ENCODE data around the gene MBD2.

MBD2 gene

DNA sequence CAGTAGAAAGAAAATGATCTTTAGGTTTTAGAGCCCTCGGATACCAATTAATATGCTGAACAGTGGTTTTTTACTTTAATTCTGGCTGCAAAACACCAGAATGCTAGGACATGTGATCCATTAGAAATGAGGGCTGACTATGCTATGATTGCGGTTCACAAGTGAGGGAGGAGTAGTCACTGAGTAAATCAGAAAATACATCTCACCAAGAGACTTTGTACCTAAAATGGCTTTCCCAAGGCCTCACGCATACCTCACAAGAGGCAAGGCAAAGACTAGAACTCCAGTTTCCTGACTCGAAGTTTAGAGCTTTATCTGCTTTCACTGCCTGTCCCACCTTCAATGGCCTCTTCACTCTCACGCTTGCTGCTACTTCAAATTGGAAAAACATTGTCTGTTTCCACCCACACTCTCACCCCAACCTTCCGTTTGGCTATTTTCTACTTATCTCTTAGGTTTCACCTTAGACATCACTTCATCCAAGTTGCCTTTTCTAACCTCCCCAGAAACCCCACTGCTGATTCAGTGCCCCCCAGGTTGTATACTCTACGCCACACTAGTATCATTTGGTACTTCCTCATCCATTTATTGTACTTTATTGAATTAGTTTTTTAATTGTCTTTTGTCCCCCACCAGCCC is 5.1 kb upstream of the MBD2 start:
- peak overlapping the region; percentile 74 for H2AK5ac ChIP-seq (ENCODE audit: low read length)
- H2BK120ac ChIP-seq (ENCODE audit: insufficient read depth, low read length, poor library complexity): no peak overlapping the region
- H4K12ac ChIP-seq (ENCODE audit: low read depth, low read length): no peak overlapping the region
- H3K4me1 ChIP-seq (ENCODE audit: control insufficient read depth in 1 of 2, insufficient read depth in 2 of 2, low read length in 2 of 2): peaks cover 2% of the 10 kb centered on the region in 2 experiments
- H4K8ac ChIP-seq (ENCODE audit: low read depth, low read length): peak overlapping the region; percentile 54
- H2BK5ac ChIP-seq (ENCODE audit: low read depth, low read length, poor library complexity): no peak overlapping the region
- H3K79me1 ChIP-seq (ENCODE audit: low read length): peaks cover 7% of the 10 kb centered on the region
- no peaks in the 10 kb centered on the region for H3K9me3 ChIP-seq (ENCODE audit: insufficient read depth, low read depth, low read length)
- peak overlapping the region; percentile 37 for H3K14ac ChIP-seq (ENCODE audit: low read length)
- no peak overlapping the region for H3K4ac ChIP-seq (ENCODE audit: low read depth, low read length)
- peak overlapping the region; percentile 94 for H2BK12ac ChIP-seq (ENCODE audit: low read length)
- no peak for DNase-seq
- no peaks in the 10 kb centered on the region for H3K79me2 ChIP-seq (ENCODE audit: control insufficient read depth, insufficient read depth, low read length, poor library complexity)
- H3K9ac ChIP-seq (ENCODE audit: low read length): no peak overlapping the region
- no peaks in the 10 kb centered on the region for H3K27me3 ChIP-seq (ENCODE audit: insufficient read depth, low read length)
- H3K36me3 ChIP-seq (ENCODE audit: control insufficient read depth in 1 of 2, insufficient read depth in 2 of 2, low read length in 2 of 2): no peaks in the 10 kb centered on the region
- no CpG with 5 or more reads among the region's 7 CpGs for WGBS (ENCODE audit: extremely low coverage, insufficient coverage, insufficient read length)
- no peak overlapping the region for H3K4me3 ChIP-seq (ENCODE audit: low read depth, low read length)
- H3K23ac ChIP-seq (ENCODE audit: low read length): no peak overlapping the region
- no peak overlapping the region for H3K4me2 ChIP-seq (ENCODE audit: low read length)
- H3K27ac ChIP-seq (ENCODE audit: low read depth, low read length): no peak overlapping the region
- peak overlapping the region; percentile 62 for H4K91ac ChIP-seq (ENCODE audit: low read depth, low read length)
- H2AFZ ChIP-seq (ENCODE audit: insufficient read depth, low read length, poor library complexity): peak overlapping the region; percentile 54
- no peak overlapping the region for H3K18ac ChIP-seq (ENCODE audit: low read length)

DNA sequence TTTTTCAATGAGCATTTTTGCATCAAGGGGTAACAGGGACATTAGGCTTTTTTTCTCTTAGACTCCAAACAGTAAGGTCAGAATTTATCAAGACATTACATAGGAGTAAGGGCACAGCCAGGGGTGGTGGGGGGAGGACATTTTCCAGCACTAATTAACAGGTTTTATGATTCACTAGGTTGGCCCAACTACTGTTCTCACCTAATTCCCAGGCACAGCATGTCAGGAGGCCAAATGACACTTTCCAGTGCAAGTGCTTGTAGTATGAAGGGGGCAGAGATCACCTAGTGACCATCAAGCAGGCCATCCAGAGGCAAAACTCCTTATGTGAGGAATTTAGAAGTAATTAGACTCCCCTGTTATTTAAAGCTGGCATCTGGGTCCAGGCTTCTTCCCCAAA is 3.9 kb upstream of the MBD2 start:
- Histone ChIP-seq H3K27ac (ENCODE audit: low read depth, low read length) (no peak overlapping the region), H4K12ac (ENCODE audit: low read depth, low read length) (no peak overlapping the region), H3K27me3 (ENCODE audit: insufficient read depth, low read length) (no peaks in the 10 kb centered on the region), H3K14ac (ENCODE audit: low read length) (no peak overlapping the region), H3K4ac (ENCODE audit: low read depth, low read length) (no peak overlapping the region), H2AK5ac (ENCODE audit: low read length) (no peak overlapping the region), H3K79me2 (ENCODE audit: control insufficient read depth, insufficient read depth, low read length, poor library complexity) (peaks cover 5% of the 10 kb centered on the region), H2BK12ac (ENCODE audit: low read length) (no peak overlapping the region), H3K4me3 (ENCODE audit: low read depth, low read length) (no peak overlapping the region), H4K91ac (ENCODE audit: low read depth, low read length) (no peak overlapping the region), H2AFZ (ENCODE audit: insufficient read depth, low read length, poor library complexity) (no peak overlapping the region), H3K4me1 (ENCODE audit: control insufficient read depth in 1 of 2, insufficient read depth in 2 of 2, low read length in 2 of 2) (peaks cover 2% of the 10 kb centered on the region in 2 experiments), H3K18ac (ENCODE audit: low read length) (no peak overlapping the region), H3K9ac (ENCODE audit: low read length) (no peak overlapping the region), H3K9me3 (ENCODE audit: insufficient read depth, low read depth, low read length) (no peaks in the 10 kb centered on the region), H2BK5ac (ENCODE audit: low read depth, low read length, poor library complexity) (no peak overlapping the region), H3K4me2 (ENCODE audit: low read length) (no peak overlapping the region), H3K79me1 (ENCODE audit: low read length) (peaks cover 8% of the 10 kb centered on the region), H4K8ac (ENCODE audit: low read depth, low read length) (no peak overlapping the region), H3K36me3 (ENCODE audit: control insufficient read depth in 1 of 2, insufficient read depth in 2 of 2, low read length in 2 of 2) (no peaks in the 10 kb centered on the region), H3K23ac (ENCODE audit: low read length) (no peak overlapping the region), H2BK120ac (ENCODE audit: insufficient read depth, low read length, poor library complexity) (no peak overlapping the region)
- DNase-seq: no peak

DNA sequence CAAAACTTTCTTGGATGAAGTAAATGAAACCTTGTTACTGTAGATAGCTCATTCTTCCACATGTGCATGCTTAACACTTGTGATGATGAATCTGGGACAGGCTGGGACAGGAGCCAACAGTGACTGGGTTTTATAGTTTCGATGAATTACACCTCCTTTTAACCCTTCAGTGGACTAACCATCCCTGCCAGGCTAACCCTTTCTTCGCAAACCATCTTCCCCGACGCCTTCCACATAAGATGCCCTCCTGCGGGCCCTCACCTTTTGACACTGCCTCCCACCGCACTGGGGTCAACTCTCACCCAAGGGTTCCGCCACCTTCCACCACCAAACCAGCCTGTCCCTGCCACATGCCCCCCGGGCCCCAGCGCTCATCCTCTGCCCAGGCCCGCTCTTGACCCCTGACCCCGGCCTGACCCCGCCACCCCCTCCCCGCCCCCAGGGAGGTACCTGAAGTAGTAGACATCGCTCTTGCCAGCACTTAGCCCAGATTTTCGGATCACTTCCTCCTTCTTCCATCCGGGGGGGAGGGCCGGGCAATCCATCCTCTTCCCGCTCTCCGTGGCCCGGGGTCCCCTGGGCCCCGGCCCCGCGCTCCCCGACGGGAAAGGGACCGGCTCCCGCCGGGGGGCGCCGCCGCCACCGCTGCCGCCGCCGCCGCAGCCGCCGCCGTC is 764 bp downstream of the MBD2 start:
- Histone ChIP-seq H4K8ac (ENCODE audit: low read depth, low read length) (no peak overlapping the region), H2BK12ac (ENCODE audit: low read length) (no peak overlapping the region), H2AK5ac (ENCODE audit: low read length) (no peak overlapping the region), H3K4ac (ENCODE audit: low read depth, low read length) (peak overlapping the region; percentile 92), H2AFZ (ENCODE audit: insufficient read depth, low read length, poor library complexity) (peak overlapping the region; percentile 6), H2BK120ac (ENCODE audit: insufficient read depth, low read length, poor library complexity) (no peak overlapping the region), H3K36me3 (ENCODE audit: control insufficient read depth in 1 of 2, insufficient read depth in 2 of 2, low read length in 2 of 2) (peaks cover 0 to 3% of the 10 kb centered on the region in 2 experiments), H3K14ac (ENCODE audit: low read length) (peak overlapping the region; percentile 34), H3K27ac (ENCODE audit: low read depth, low read length) (peak overlapping the region; percentile 75), H3K79me2 (ENCODE audit: control insufficient read depth, insufficient read depth, low read length, poor library complexity) (peaks cover 10% of the 10 kb centered on the region), H3K23ac (ENCODE audit: low read length) (no peak overlapping the region), H3K9me3 (ENCODE audit: insufficient read depth, low read depth, low read length) (no peaks in the 10 kb centered on the region), H4K12ac (ENCODE audit: low read depth, low read length) (no peak overlapping the region), H4K91ac (ENCODE audit: low read depth, low read length) (peak overlapping the region; percentile 70), H3K9ac (ENCODE audit: low read length) (peak overlapping the region; percentile 67), H3K79me1 (ENCODE audit: low read length) (peaks cover 2% of the 10 kb centered on the region), H3K4me1 (ENCODE audit: control insufficient read depth in 1 of 2, insufficient read depth in 2 of 2, low read length in 2 of 2) (peaks cover 0 to 6% of the 10 kb centered on the region in 2 experiments), H3K4me3 (ENCODE audit: low read depth, low read length) (peak overlapping the region; percentile 84), H3K18ac (ENCODE audit: low read length) (no peak overlapping the region), H3K4me2 (ENCODE audit: low read length) (peak overlapping the region; percentile 90), H2BK5ac (ENCODE audit: low read depth, low read length, poor library complexity) (peak overlapping the region; percentile 74), H3K27me3 (ENCODE audit: insufficient read depth, low read length) (no peaks in the 10 kb centered on the region)
- peak in 1 of 2 donors; percentile 25 for DNase-seq
- no CpG with 5 or more reads among the region's 39 CpGs for WGBS (ENCODE audit: extremely low coverage, insufficient coverage, insufficient read length)

DNA sequence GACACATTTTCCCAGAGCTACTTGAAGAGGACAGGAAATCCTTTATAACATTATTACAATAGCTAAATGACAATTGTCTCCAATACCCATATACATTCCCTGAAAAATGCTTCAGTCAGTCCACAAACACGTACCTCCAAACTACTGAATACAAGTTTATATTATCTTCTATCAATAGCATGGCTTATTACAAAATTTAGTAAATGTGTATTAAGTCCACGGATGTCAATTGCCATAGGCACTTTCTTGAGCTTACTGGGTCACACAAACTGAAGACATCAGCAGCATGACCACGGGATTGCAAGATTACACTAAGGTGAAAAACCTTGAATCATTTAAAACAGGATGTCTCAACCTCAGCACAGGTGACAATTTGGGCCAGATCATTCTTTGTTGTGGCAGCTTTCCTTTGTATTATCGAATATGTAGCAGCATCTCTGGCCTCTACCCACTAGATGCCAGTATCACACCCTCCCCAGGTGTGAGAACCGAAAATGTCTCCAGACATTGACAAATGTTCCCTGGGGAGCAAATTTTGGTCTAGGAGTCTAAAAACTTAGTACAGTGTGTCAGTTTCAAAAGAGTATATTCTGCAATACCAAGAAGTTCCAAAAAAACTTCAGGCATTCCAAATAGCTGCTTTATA is 1.4 kb downstream of the MBD2 start:
- H3K36me3 ChIP-seq (ENCODE audit: control insufficient read depth in 1 of 2, insufficient read depth in 2 of 2, low read length in 2 of 2): peaks cover 0 to 3% of the 10 kb centered on the region in 2 experiments
- no peak overlapping the region for H3K23ac ChIP-seq (ENCODE audit: low read length)

More for the DNA sequence above, 1.4 kb downstream of the MBD2 start:
- no peak overlapping the region for H3K27ac ChIP-seq (ENCODE audit: low read depth, low read length)
- no peak overlapping the region for H4K8ac ChIP-seq (ENCODE audit: low read depth, low read length)
- peaks cover 10% of the 10 kb centered on the region for H3K79me2 ChIP-seq (ENCODE audit: control insufficient read depth, insufficient read depth, low read length, poor library complexity)
- peaks cover 2% of the 10 kb centered on the region for H3K79me1 ChIP-seq (ENCODE audit: low read length)
- no peak overlapping the region for H2AFZ ChIP-seq (ENCODE audit: insufficient read depth, low read length, poor library complexity)
- no peak overlapping the region for H2AK5ac ChIP-seq (ENCODE audit: low read length)
- H3K4me2 ChIP-seq (ENCODE audit: low read length): peak overlapping the region; percentile 90
- H2BK5ac ChIP-seq (ENCODE audit: low read depth, low read length, poor library complexity): no peak overlapping the region
- H3K4me3 ChIP-seq (ENCODE audit: low read depth, low read length): no peak overlapping the region
- H3K27me3 ChIP-seq (ENCODE audit: insufficient read depth, low read length): no peaks in the 10 kb centered on the region
- H3K4ac ChIP-seq (ENCODE audit: low read depth, low read length): peak overlapping the region; percentile 30
- no peak overlapping the region for H3K18ac ChIP-seq (ENCODE audit: low read length)
- H3K9ac ChIP-seq (ENCODE audit: low read length): no peak overlapping the region
- no peak overlapping the region for H2BK120ac ChIP-seq (ENCODE audit: insufficient read depth, low read length, poor library complexity)
- no peak overlapping the region for H4K12ac ChIP-seq (ENCODE audit: low read depth, low read length)
- peaks cover 0 to 6% of the 10 kb centered on the region in 2 experiments for H3K4me1 ChIP-seq (ENCODE audit: control insufficient read depth in 1 of 2, insufficient read depth in 2 of 2, low read length in 2 of 2)
- no peak overlapping the region for H3K14ac ChIP-seq (ENCODE audit: low read length)
- no peak overlapping the region for H2BK12ac ChIP-seq (ENCODE audit: low read length)
- WGBS (ENCODE audit: extremely low coverage, insufficient coverage, insufficient read length): no CpG with 5 or more reads among the region's 5 CpGs
- H4K91ac ChIP-seq (ENCODE audit: low read depth, low read length): no peak overlapping the region
- peak; percentile 11 to 53 for DNase-seq
- H3K9me3 ChIP-seq (ENCODE audit: insufficient read depth, low read depth, low read length): no peaks in the 10 kb centered on the region

Measured in trophoblast cell (in vitro differentiated cells and primary cell).